DND-41 (cell line): Measurements from ENCODE around the gene SHTN1.

Source experiments
- ATAC-seq: fragments of 200-7000 bp; cut with Tn5 transposase; 3 replicates; pipeline ENCODE4 v1.9.1; 2021; ENCODE audit warnings: low read depth; ENCODE audit not compliant: insufficient read depth
- DNase-seq: peaks from one replicate; pipeline ENCODE4 v3.0.0-alpha.2; 2020
- H2AFZ ChIP-seq: 2 replicates; pipeline ENCODE4 v1.6.0; 2012; ENCODE audit warnings: low read depth, low read length
- H3K27ac ChIP-seq: 2 replicates; pipeline ENCODE4 v1.5.1; 2012; ENCODE audit warnings: low read length, inconsistent platforms
- H3K27me3 ChIP-seq: fragments of 200-600 bp; sonication (generic); 2 replicates; pipeline ENCODE4 v1.6.0; 2012; ENCODE audit warnings: low read length, mild to moderate bottlenecking, inconsistent platforms; ENCODE audit not compliant: insufficient read depth, poor library complexity
- H3K36me3 ChIP-seq: 2 replicates; pipeline ENCODE4 v1.5.1; 2012; ENCODE audit warnings: low read length, inconsistent platforms; ENCODE audit not compliant: insufficient read depth
- H3K4me1 ChIP-seq: 2 replicates; pipeline ENCODE4 v1.5.1; 2012; ENCODE audit warnings: mild to moderate bottlenecking, low read length; ENCODE audit not compliant: insufficient read depth
- H3K4me2 ChIP-seq: 2 replicates; pipeline ENCODE4 v1.6.0; 2012; ENCODE audit warnings: mild to moderate bottlenecking, moderate library complexity, low read length, inconsistent platforms; ENCODE audit not compliant: insufficient read depth
- H3K4me3 ChIP-seq, 2 experiments: fragments of 200-600 bp in 1 of 2; shearing (Covaris generic) in 1 of 2; 2 replicates each; pipeline ENCODE4 v1.5.1; 2012 to 2016; ENCODE audit warnings: inconsistent platforms in 2 of 2, low read length in 2 of 2, mild to moderate bottlenecking in 2 of 2, low read depth in 1 of 2, moderate library complexity in 1 of 2
- H3K79me2 ChIP-seq: 2 replicates; pipeline ENCODE4 v1.6.0; 2012; ENCODE audit warnings: low read length, inconsistent platforms; ENCODE audit not compliant: insufficient read depth
- H3K9ac ChIP-seq: 2 replicates; pipeline ENCODE4 v1.6.0; 2012; ENCODE audit warnings: low read depth, mild to moderate bottlenecking, inconsistent platforms, low read length, moderate library complexity
- H3K9me3 ChIP-seq: 2 replicates; pipeline ENCODE4 v1.5.1; 2012; ENCODE audit warnings: low read length, moderate library complexity, mild to moderate bottlenecking, inconsistent platforms; ENCODE audit not compliant: insufficient read depth, severe bottlenecking
- H4K20me1 ChIP-seq: 2 replicates; pipeline ENCODE4 v1.6.0; 2012; ENCODE audit warnings: low read length; ENCODE audit not compliant: insufficient read depth
- EZH2 ChIP-seq: IDR thresholded peaks from 3 replicates; pipeline ENCODE4 v1.6.1; 2012; ENCODE audit warnings: borderline replicate concordance, low read depth, mild to moderate bottlenecking, moderate library complexity, low read length, inconsistent platforms; ENCODE audit not compliant: severe bottlenecking
- TF ChIP-seq, protein P1 (sequence below): IDR thresholded peaks from 2 replicates; pipeline ENCODE4 v1.5.1; 2012; ENCODE audit warnings: borderline replicate concordance, low read length, moderate library complexity, mild to moderate bottlenecking; ENCODE audit not compliant: poor library complexity, severe bottlenecking; ENCODE audit errors: extremely low read depth

SHTN1 gene

DNA sequence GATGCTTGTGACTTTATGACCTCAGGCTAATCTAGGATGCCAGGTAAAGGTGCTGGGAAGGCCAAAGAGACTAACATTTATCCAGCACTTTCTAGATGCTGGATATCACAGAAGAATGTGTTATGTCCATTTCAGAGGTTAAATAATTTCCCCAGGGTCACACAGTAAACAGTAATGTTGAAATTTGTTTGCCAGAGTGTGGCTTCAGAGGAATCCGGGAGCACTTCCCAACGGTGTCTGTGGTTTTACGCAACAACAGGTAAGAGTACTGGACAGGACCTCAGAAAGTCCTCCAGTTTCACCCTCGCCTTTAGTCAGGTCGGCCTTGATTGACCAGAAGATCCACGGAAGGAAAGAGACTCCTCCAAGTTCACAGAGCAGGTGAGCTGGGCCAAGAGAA lies 1.7 kb downstream of the SHTN1 start:
- Histone ChIP-seq H4K20me1 (no peaks in the 10 kb centered on the region), H3K79me2 (no peaks in the 10 kb centered on the region), H3K4me1 (no peaks in the 10 kb centered on the region), H3K9ac (no peak overlapping the region), H3K27ac (no peak overlapping the region), H3K4me2 (no peak overlapping the region), H3K4me3 (no peak overlapping the region), H2AFZ (no peak overlapping the region), H3K9me3 (no peaks in the 10 kb centered on the region), H3K36me3 (no peaks in the 10 kb centered on the region), H3K27me3 (no peaks in the 10 kb centered on the region)
- DNase-seq (no peak), ATAC-seq (no peak)
- TF ChIP-seq EZH2, result no peak
- TF ChIP-seq, protein P1, sequence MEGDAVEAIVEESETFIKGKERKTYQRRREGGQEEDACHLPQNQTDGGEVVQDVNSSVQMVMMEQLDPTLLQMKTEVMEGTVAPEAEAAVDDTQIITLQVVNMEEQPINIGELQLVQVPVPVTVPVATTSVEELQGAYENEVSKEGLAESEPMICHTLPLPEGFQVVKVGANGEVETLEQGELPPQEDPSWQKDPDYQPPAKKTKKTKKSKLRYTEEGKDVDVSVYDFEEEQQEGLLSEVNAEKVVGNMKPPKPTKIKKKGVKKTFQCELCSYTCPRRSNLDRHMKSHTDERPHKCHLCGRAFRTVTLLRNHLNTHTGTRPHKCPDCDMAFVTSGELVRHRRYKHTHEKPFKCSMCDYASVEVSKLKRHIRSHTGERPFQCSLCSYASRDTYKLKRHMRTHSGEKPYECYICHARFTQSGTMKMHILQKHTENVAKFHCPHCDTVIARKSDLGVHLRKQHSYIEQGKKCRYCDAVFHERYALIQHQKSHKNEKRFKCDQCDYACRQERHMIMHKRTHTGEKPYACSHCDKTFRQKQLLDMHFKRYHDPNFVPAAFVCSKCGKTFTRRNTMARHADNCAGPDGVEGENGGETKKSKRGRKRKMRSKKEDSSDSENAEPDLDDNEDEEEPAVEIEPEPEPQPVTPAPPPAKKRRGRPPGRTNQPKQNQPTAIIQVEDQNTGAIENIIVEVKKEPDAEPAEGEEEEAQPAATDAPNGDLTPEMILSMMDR, result no peak

DNA sequence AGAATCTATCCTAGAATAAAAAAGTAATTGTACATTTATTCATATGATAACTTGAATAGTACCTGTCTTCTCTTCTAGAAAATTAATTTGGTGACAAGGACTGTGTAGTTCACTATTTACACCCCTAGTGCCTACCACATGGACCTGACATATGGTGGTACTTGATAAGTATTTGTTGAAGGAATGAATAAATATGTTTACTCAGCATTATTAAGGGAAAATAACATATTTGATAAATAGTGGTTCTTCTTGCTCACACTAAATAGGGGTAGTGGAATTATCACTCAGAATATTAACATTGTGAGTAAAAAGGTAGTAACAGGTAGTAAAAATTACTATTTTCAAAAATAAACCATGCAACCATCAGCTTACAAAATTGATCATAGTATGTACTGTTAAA lies 2.8 kb downstream of the SHTN1 start:
- no peak for DNase-seq
- no peak for TF ChIP-seq EZH2
- TF ChIP-seq, protein P1, result no peak
- Histone ChIP-seq H4K20me1 (no peaks in the 10 kb centered on the region), H2AFZ (no peak overlapping the region), H3K4me3 (no peak overlapping the region), H3K27me3 (no peaks in the 10 kb centered on the region), H3K4me2 (no peak overlapping the region), H3K27ac (no peak overlapping the region), H3K36me3 (no peaks in the 10 kb centered on the region), H3K79me2 (no peaks in the 10 kb centered on the region), H3K9me3 (no peaks in the 10 kb centered on the region), H3K4me1 (no peaks in the 10 kb centered on the region), H3K9ac (no peak overlapping the region)
- ATAC-seq, result no peak

DNA sequence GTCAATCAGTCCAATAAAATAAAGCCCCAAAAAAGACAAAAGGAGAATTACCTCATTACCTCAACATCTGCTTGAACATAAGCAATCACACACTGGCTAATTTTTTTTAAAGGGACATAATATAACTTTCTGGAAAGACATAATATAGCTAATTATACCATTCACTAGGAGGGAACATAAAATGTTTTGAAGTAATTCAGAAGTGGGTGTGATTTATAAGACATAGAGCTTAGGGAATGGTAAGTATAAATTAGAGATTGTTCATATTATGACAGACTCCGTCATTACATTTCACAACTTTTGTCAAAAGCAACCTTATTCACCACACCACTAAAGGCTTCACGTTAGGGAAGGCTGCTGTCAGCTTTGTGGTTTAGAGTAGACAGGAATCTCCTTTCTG lies 3.8 kb downstream of the SHTN1 start:
- no peaks in the 10 kb centered on the region for H3K4me1 ChIP-seq
- no peak for DNase-seq
- no peak overlapping the region for H3K9ac ChIP-seq
- H3K4me3 ChIP-seq, result no peak overlapping the region
- TF ChIP-seq, protein P1, result no peak
- no peak for TF ChIP-seq EZH2
- no peak for ATAC-seq
- no peaks in the 10 kb centered on the region for H3K79me2 ChIP-seq
- no peak overlapping the region for H2AFZ ChIP-seq
- no peak overlapping the region for H3K27ac ChIP-seq
- H3K27me3 ChIP-seq, result no peaks in the 10 kb centered on the region
- H3K9me3 ChIP-seq, result no peaks in the 10 kb centered on the region
- H3K4me2 ChIP-seq, result no peak overlapping the region
- H3K36me3 ChIP-seq, result no peaks in the 10 kb centered on the region
- no peaks in the 10 kb centered on the region for H4K20me1 ChIP-seq

DNA sequence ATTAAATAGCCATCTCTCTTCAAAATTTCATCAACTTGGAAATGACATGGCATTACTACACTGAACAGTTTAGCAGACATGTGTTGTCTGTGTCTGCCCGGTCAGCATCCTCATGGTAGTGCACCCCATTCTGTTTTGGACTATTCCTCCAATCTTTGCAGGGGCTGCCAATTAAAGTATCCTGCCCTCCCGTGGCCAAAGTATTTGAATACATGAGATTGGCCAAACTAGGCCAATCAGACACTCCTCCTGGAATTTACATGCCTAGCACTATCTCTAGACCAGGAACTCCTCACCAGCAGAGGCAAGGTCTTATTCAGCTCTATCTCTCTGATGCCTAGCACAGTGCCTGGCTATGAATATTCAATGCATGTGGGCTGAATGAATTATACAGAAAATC lies 4.4 kb downstream of the SHTN1 start:
- Histone ChIP-seq H3K79me2 (no peaks in the 10 kb centered on the region), H3K4me2 (no peak overlapping the region), H3K9ac (no peak overlapping the region), H3K4me1 (no peaks in the 10 kb centered on the region), H3K9me3 (no peaks in the 10 kb centered on the region), H2AFZ (no peak overlapping the region), H3K36me3 (no peaks in the 10 kb centered on the region), H3K4me3 (no peak overlapping the region), H4K20me1 (no peaks in the 10 kb centered on the region), H3K27me3 (no peaks in the 10 kb centered on the region), H3K27ac (no peak overlapping the region)
- no peak for ATAC-seq
- DNase-seq, result no peak
- TF ChIP-seq, protein P1, result no peak
